GM21619 (cell line): ENCODE results near the gene IQGAP3.

Source experiments
- ATAC-seq: cut with Tn5 transposase; IDR thresholded peaks from one replicate; pipeline ENCODE4 v1.9.1; 2021; ENCODE audit not compliant: unreplicated experiment

The IQGAP3 gene

GRCh38 chr1:156546267-156546666, 26.1 kb downstream of the IQGAP3 start:
- no peak for ATAC-seq

DNA sequence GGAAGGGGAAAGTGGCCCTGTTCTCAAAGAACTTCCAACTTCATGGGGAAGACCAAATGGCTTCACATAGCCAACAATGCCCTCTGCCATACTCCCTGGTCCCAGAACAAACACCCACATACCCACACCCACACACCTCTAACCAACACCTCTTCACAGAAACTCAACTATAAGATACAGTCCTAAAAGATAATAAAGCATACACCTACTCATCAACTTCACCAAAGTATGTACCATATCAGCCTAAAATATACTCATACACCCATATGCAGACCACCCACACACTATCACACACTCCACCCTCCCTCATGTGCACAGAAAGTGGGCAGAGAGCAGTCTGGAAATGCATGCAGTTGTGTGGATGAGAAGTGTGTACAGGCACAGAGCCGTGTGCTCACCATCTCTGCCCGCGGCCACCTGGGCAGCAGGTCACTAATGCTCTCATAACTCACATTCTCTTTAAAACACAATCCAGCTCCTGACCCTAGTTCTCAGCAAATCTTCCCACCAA, 27.7 kb downstream of the IQGAP3 start:
- no peak for ATAC-seq

DNA sequence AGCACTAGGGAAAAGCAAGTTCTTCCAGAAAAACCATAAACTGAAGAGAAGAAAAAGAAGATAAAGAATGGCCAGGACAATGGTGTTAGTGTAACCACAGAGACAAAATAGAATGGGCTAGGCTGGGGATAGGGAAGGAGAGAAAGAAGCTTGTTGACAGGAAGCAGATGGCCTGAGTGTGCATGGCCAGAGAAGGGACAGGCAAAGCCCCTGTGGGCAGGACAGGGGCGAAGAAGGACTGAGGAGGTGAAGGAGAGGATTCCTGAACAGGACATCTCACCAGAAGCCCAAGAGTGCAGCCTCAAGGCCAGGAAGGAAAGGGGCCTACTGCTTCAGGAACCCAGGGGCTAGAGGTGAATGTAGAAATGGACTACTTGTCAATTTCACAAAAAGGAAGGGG, 29.3 kb downstream of the IQGAP3 start:
- no peak for ATAC-seq

- ATAC-seq = no peak
Measured at GRCh38 chr1:156540955-156541354, 31.4 kb downstream of the IQGAP3 start.

GRCh38 chr1:156539818-156540355, 32.5 kb downstream of the IQGAP3 start:
- no peak for ATAC-seq

- ATAC-seq = no peak
Measured at GRCh38 chr1:156538711-156539440, 33.5 kb downstream of the IQGAP3 start.

DNA sequence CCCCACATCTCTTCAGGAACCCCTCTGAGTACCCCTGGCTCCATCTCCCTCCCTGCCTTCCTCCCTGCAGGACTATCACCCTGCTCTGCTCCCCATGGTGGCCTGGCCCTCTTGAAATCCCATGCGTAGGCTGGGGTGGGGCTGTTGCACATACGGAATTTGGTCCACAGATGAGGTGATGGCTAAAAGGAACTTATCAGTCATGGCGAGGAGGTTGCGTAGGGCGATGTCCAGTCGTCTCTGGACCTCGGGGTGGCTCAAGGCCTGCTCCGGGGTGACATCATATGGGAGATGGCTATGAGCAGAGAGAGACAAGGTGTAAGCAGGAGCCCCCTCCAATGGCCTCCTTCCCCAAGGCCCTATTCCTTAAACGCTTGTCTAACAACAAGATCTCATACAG, 35.3 kb downstream of the IQGAP3 start:
- no peak for ATAC-seq

GRCh38 chr1:156534424-156535060, 37.8 kb downstream of the IQGAP3 start:
- no peak for ATAC-seq

DNA sequence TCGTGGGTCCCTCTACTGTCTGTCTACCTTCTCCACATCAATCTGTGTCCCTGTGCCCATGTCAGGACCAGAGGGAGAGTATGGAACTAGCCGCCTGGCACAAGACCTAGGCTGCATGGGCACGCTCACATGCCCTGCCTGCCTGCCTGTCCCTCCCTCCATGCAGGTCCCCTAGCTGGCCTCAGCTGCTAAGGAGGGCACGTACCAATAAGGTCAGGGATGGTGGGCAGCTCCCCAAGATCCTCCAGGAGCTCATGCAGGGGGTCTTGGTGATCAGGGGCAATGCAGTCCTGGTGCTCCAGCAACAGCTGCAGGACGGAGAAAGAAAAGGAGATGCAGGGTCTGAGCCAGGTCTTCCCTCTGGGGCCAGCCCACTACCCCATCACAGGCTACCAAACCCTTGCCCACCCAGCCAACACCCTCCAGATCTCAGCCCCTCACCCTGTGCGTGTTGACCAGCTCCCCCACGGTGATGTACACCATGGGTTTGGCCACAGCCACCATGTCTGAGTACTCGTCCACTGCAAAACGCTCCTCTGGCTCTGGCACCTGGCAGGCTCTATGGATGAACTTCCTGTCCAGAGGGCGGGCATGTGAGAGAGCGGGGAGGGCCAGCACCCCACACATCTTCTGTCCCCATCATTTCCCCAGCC, 38.7 kb downstream of the IQGAP3 start:
- no peak for ATAC-seq

DNA sequence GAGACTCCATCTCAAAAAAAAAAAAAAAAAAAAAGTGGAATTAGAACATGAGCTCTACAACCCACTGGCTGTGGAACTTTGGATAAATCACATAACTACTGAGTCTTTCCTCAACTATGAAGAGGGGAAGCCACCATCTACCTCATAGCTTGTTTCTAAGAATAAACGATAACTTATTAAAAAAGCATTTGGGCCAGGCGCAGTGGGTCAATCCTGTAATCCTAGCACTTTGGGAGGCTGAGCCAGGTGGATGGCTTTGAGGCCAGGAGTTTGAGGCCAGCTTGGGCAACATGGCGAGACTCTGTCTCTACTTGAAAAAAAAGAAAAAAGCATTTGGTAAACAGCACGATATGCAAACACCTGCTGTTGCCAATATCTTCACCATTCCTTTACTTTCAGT, 40.0 kb downstream of the IQGAP3 start:
- no peak for ATAC-seq

GRCh38 chr1:156530006-156530405, 42.4 kb downstream of the IQGAP3 start:
- no peak for ATAC-seq

DNA sequence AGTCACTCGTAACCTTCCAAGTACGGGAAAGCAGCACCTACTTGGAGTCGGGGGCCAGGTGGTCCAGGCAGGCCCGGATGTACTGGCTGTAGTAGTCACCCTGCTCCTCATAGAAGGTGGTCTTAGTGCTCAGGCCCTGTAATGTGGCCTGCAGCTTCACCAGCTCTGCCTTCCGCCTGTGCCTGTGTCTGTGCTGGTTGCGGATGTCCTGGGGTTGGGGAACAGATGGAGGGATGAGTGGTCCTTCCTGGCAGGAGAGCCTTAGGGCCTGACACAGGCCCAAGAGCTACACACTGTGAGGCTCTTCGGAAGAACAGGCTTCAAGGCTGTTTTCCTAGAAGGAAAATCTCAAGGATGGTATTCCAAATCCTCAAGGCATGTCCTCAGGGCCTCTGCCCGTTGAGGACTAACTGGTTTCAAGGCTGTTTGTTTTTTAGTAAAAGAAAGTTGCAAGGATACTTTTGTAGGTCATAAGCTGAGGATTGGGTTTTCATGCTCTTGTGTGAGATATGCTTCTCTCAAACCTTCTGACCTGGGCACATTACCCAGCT, 43.4 kb downstream of the IQGAP3 start:
- no peak for ATAC-seq

GRCh38 chr1:156528231-156528630, 44.1 kb downstream of the IQGAP3 start:
- ATAC-seq = no peak

GRCh38 chr1:156527584-156527983, 44.8 kb downstream of the IQGAP3 start:
- no peak for ATAC-seq

GRCh38 chr1:156525856-156526489, 46.4 kb downstream of the IQGAP3 start:
- no peak for ATAC-seq

DNA sequence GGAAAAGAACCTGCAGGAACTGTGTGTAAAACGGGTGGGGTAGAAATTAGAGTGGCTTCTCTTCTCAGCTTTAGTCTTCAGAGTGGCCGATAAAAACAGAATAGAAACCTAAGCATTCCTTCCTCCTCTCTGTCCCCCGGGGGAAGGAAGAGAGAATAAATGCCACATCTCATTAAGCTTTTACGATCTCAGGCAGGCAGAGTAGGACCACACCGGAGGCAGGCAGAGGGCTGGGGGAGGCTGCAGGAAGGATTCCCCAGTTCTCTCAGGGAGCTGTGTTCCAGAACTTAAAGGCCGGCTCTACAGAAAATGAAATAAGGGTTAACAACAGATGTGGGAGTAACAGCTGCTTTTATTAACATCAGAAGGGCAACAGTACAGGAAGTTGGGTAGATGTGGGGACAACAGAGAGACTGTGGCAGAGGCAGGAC, 47.3 kb downstream of the IQGAP3 start:
- ATAC-seq = no peak

- no peak for ATAC-seq
Measured at GRCh38 chr1:156524481-156524869, 47.9 kb downstream of the IQGAP3 start.

GRCh38 chr1:156523801-156524480, 48.4 kb downstream of the IQGAP3 start:
- ATAC-seq = no peak

DNA sequence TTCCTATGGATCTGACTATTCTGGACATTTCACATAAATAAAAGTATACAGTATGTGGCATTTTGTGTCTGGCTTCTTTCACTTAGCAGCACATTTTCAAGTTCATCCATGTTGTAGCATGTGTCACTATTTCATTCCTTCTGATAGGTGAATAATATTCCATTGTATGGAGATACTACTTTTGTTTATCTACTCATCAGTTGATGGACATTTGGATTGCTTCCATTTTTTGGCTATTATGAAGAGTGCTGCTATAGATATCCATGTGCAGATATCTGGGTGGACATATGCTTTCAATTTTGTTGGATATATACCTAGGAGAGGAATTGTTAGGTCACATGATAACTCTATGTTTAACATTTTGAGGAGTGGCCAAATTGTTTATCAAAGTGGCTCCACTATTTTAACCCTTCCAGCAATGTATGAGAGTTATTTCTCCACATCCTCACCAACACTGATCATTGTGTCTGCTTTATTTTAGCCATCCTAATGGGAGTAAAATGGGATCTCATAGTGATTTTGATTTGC, 49.9 kb downstream of the IQGAP3 start:
- no peak for ATAC-seq

GRCh38 chr1:156517748-156518147, 54.6 kb downstream of the IQGAP3 start:
- no peak for ATAC-seq
